Endothelial cell of umbilical vein (primary cell): ENCODE data around the gene ROBO2. TPM values are rescaled to one million over a fixed set of nuclear protein-coding genes. Genes with fewer than 3 reads are reported as not detected.

Source experiments
- BruUV-seq: library from RNA; stranded (reverse); fragments of 400-500 nt; replicated peaks from 2 replicates; lab custom pipeline; 2021; lab: Mats Ljungman, UMichigan
- CTCF ChIA-PET: fragments of 300-600, 350-600 bp; sonication (Branson Sonifier 250); formaldehyde crosslinking; loops from one replicate; lab custom pipeline; 2021; ENCODE audit warnings: antibody characterized with exemption, inconsistent platforms; lab: Charles Lee
- POLR2A ChIA-PET: fragments of 300-600, 350-600 bp; sonication (Branson Sonifier 250); formaldehyde crosslinking; loops from one replicate; lab custom pipeline; 2021; ENCODE audit warnings: antibody characterized with exemption, inconsistent platforms; lab: Charles Lee
- DNase-seq: peaks from one replicate; pipeline ENCODE4 v3.0.0-alpha.2; 2011; ENCODE audit warnings: low read depth, low spot score
- FAIRE-seq: peaks from 2 replicates; lab custom pipeline; 2011; peaks lifted over from hg19 to GRCh38; lab: Jason Lieb, UNC
- H2AFZ ChIP-seq: 2 replicates; pipeline ENCODE4 v1.6.0; 2012; ENCODE audit warnings: low read depth, low read length, control low read depth, inconsistent platforms
- H3K27ac ChIP-seq: 2 replicates; pipeline ENCODE4 v1.5.1; 2011; ENCODE audit warnings: low read depth, mild to moderate bottlenecking, control low read depth, low read length, moderate library complexity; ENCODE audit not compliant: insufficient read depth
- H3K27me3 ChIP-seq, 2 experiments: 2 replicates each; pipeline versions ENCODE4 v1.6.0 to v1.6.1; 2011; ENCODE audit warnings: low read length in 2 of 2, mixed read lengths in 1 of 2; ENCODE audit not compliant: control insufficient read depth in 2 of 2, insufficient read depth in 2 of 2
- H3K36me3 ChIP-seq, 2 experiments: 2 replicates in 1 of 2; 3 replicates in 1 of 2; pipeline ENCODE4 v1.5.1; 2011; ENCODE audit warnings: low read length in 2 of 2, mild to moderate bottlenecking in 1 of 2, moderate library complexity in 1 of 2; ENCODE audit not compliant: control insufficient read depth in 2 of 2, insufficient read depth in 2 of 2; ENCODE audit errors: extremely low read depth in 1 of 2
- H3K4me1 ChIP-seq: 3 replicates; pipeline ENCODE4 v1.5.1; 2011; ENCODE audit warnings: mild to moderate bottlenecking, low read length; ENCODE audit not compliant: control insufficient read depth, insufficient read depth; ENCODE audit errors: extremely low read depth
- H3K4me2 ChIP-seq: 2 replicates; pipeline ENCODE4 v1.6.1; 2011; ENCODE audit warnings: low read length, control low read depth, mixed read lengths; ENCODE audit not compliant: insufficient read depth
- H3K4me3 ChIP-seq, 3 experiments: fragments of 200-600 bp in 1 of 3; sonication (generic), shearing (Covaris generic) in 1 of 3; replicated peaks in 1 of 3; 2 replicates each; pipeline ENCODE4 v1.5.1; 2011 to 2016; ENCODE audit warnings: control low read depth in 3 of 3, low read length in 3 of 3, mild to moderate bottlenecking in 2 of 3, inconsistent platforms in 1 of 3, low read depth in 1 of 3, moderate library complexity in 1 of 3; ENCODE audit not compliant: insufficient read depth in 1 of 3
- H3K79me2 ChIP-seq: 2 replicates; pipeline ENCODE4 v1.6.0; 2012; ENCODE audit warnings: low read length, inconsistent platforms; ENCODE audit not compliant: control insufficient read depth, insufficient read depth
- H3K9ac ChIP-seq: replicated peaks from 2 replicates; pipeline ENCODE3; 2011; ENCODE audit warnings: low read length, control low read depth; ENCODE audit not compliant: insufficient read depth; ENCODE audit errors: extremely low read depth
- H3K9me1 ChIP-seq: replicated peaks from 3 replicates; pipeline ENCODE4 v1.6.0; 2011; ENCODE audit warnings: mild to moderate bottlenecking, low read length; ENCODE audit not compliant: control insufficient read depth, insufficient read depth; ENCODE audit errors: extremely low read depth
- H3K9me3 ChIP-seq: replicated peaks from 2 replicates; pipeline ENCODE4 v1.5.1; 2012; ENCODE audit warnings: low read length, inconsistent platforms; ENCODE audit not compliant: control insufficient read depth, insufficient read depth
- H4K20me1 ChIP-seq: replicated peaks from 2 replicates; pipeline ENCODE3; 2011; ENCODE audit warnings: mild to moderate bottlenecking, low read length; ENCODE audit not compliant: control insufficient read depth, insufficient read depth; ENCODE audit errors: extremely low read depth
- EZH2 ChIP-seq: IDR thresholded peaks from 2 replicates; pipeline ENCODE4 v1.6.1; 2012; ENCODE audit warnings: borderline replicate concordance, low read depth, mild to moderate bottlenecking, moderate library complexity, low read length, inconsistent platforms; ENCODE audit not compliant: severe bottlenecking
- FOS ChIP-seq: IDR thresholded peaks from 2 replicates; pipeline ENCODE4 v1.6.1; 2011; ENCODE audit warnings: mild to moderate bottlenecking, low read length, moderate library complexity, borderline replicate concordance; ENCODE audit not compliant: insufficient read depth
- GATA2 ChIP-seq: IDR thresholded peaks from 2 replicates; pipeline ENCODE4 v1.7.0; 2011; ENCODE audit warnings: low read depth, mild to moderate bottlenecking, moderate library complexity, mixed read lengths, low read length; ENCODE audit not compliant: insufficient read length, insufficient read depth
- JUN ChIP-seq: IDR thresholded peaks from 2 replicates; pipeline ENCODE4 v1.6.1; 2011; ENCODE audit warnings: borderline replicate concordance, low read depth; ENCODE audit not compliant: insufficient read length, insufficient read depth
- MAX ChIP-seq: IDR thresholded peaks from 2 replicates; pipeline ENCODE4 v1.6.1; 2011; ENCODE audit not compliant: insufficient read depth, insufficient read length
- MYC ChIP-seq: IDR thresholded peaks from one replicate; pipeline ENCODE4 v1.6.1; 2011; ENCODE audit warnings: mild to moderate bottlenecking, low read depth, low read length
- POLR2A ChIP-seq: IDR thresholded peaks from 2 replicates; pipeline ENCODE4 v1.6.1; 2012; ENCODE audit warnings: low read depth, mild to moderate bottlenecking, control low read depth, low read length
- POLR2AphosphoS5 ChIP-seq: IDR thresholded peaks from 2 replicates; pipeline ENCODE4 v1.6.1; 2012; ENCODE audit warnings: low read depth, mild to moderate bottlenecking, control low read depth, low read length, moderate library complexity; ENCODE audit not compliant: insufficient read depth
- dilution Hi-C: fragments of 300-500 bp; cut with MboI; formaldehyde crosslinking; loops from one replicate; pipeline ENCODE4 v1.15.0; 2019; ENCODE audit warnings: low sequenced_read_pairs; ENCODE audit not compliant: extremely low pct_ligation_motif_present
- intact Hi-C: fragments of 100-400 bp; cut with micrococcal nuclease; formaldehyde crosslinking; loops from one replicate; pipeline ENCODE4 v1.10.0; 2022
- polyA plus RNA-seq, 4 experiments: library from polyadenylated mRNA; depleted of rRNA in 3 of 4; stranded (reverse) in 3 of 4; unstranded in 1 of 4; fragments of >200 nt; gene quantifications; 2 replicates each; pipeline versions ENCODE4 v1.2.1 to v1.2.3, GENCODE V29; 2011 to 2012; ENCODE audit warnings: missing spikeins in 1 of 4
- total RNA-seq: library from RNA; stranded (reverse); gene quantifications from 2 replicates; pipeline ENCODE4 v1.2.3, GENCODE V29; 2021
- TF ChIP-seq, protein P1 (sequence below), 2 donors: IDR thresholded peaks; 1 replicate in 1 of 2; 2 replicates in 1 of 2; pipeline ENCODE4 v1.5.1; 2011; ENCODE audit warnings: low read length in 2 of 2, mild to moderate bottlenecking in 2 of 2, moderate library complexity in 2 of 2, control low read depth in 1 of 2, inconsistent platforms in 1 of 2, low read depth in 1 of 2; ENCODE audit not compliant: insufficient read depth in 1 of 2; ENCODE audit errors: extremely low read depth in 1 of 2

Gene ROBO2
- total and polyA plus RNA-seq, 2 donors (not counting 3 experiments of a cell fraction or from before 2014, with no cell fraction given): not detected

DNA sequence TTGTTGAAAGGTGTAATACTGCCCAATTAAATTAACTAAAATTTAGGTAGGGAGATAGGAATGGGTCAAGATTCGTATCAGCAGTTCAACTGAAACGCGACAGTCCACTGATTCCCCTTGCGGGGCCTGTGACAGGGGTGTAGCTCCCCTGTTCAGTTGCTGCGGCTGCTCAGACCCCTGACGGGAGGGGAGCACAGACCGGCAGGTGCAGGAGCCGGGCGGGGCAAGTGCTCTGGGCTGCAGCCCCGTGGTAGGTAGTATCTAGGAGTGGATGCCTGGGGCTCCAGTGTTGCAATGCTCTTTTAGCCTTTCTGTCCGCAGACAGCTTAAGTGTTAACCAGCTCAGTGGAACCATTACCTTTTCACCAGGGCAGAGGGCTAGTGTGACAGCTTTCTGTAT lies 164.9 kb downstream of the ROBO2 start:
- ChIA-PET POLR2A (no interaction called here), CTCF (no interaction called here)
- peaks cover 3% of the 10 kb centered on the region for H3K9me1 ChIP-seq
- H3K27me3 ChIP-seq: no peaks in the 10 kb centered on the region
- H4K20me1 ChIP-seq: no peaks in the 10 kb centered on the region
- H2AFZ ChIP-seq: no peak overlapping the region
- H3K4me2 ChIP-seq: no peak overlapping the region
- no peak overlapping the region for H3K27ac ChIP-seq
- H3K36me3 ChIP-seq: no peaks in the 10 kb centered on the region
- no TSS peak for BruUV-seq
- H3K79me2 ChIP-seq: no peaks in the 10 kb centered on the region
- DNase-seq (no peak), FAIRE-seq (no peak)
- no peak overlapping the region for H3K4me3 ChIP-seq
- no peaks in the 10 kb centered on the region for H3K4me1 ChIP-seq
- intact Hi-C loops (no loop called here), dilution Hi-C loops (no loop called here)
- no peaks in the 10 kb centered on the region for H3K9me3 ChIP-seq
- TF ChIP-seq FOS (no peak), POLR2AphosphoS5 (no peak), EZH2 (no peak), GATA2 (no peak), MAX (no peak), MYC (no peak), POLR2A (no peak), JUN (no peak)
- TF ChIP-seq, protein P1, sequence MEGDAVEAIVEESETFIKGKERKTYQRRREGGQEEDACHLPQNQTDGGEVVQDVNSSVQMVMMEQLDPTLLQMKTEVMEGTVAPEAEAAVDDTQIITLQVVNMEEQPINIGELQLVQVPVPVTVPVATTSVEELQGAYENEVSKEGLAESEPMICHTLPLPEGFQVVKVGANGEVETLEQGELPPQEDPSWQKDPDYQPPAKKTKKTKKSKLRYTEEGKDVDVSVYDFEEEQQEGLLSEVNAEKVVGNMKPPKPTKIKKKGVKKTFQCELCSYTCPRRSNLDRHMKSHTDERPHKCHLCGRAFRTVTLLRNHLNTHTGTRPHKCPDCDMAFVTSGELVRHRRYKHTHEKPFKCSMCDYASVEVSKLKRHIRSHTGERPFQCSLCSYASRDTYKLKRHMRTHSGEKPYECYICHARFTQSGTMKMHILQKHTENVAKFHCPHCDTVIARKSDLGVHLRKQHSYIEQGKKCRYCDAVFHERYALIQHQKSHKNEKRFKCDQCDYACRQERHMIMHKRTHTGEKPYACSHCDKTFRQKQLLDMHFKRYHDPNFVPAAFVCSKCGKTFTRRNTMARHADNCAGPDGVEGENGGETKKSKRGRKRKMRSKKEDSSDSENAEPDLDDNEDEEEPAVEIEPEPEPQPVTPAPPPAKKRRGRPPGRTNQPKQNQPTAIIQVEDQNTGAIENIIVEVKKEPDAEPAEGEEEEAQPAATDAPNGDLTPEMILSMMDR (IDR thresholded peaks at IDR 0.05; ENCODE audit: extremely low read depth in 1 of 2, insufficient read depth in 1 of 2, low read depth in 1 of 2, low read length in 2 of 2): no peak
- H3K9ac ChIP-seq: no peak overlapping the region
